Heart left ventricle (tissue), 16 donors: ENCODE measurements around the gene DNAJA3. TPM values are rescaled to one million over a fixed set of nuclear protein-coding genes. Genes with fewer than 3 reads are reported as not detected.

ENCODE experiments used
- ATAC-seq, 4 donors: fragments of 200-7000 bp; cut with Tn5 transposase; one replicate each; pipeline ENCODE4 v1.9.1; 2020 to 2022; ENCODE audit warnings: moderate library complexity in 4 of 4, mild to moderate bottlenecking in 3 of 4, moderate number of reproducible peaks in 1 of 4
- DNase-seq, 5 donors: peaks; one replicate each; pipeline ENCODE4 v3.0.0-alpha.2; 2020
- H3K27ac ChIP-seq, 12 donors: fragments of 200-600 bp; sonication (generic) in 4 of 12; one replicate each; pipeline versions ENCODE4 v1.5.0 to v1.8.0; 2016 to 2022; ENCODE audit warnings: mild to moderate bottlenecking in 2 of 12
- H3K27me3 ChIP-seq, 9 donors: fragments of 200-600 bp; sonication (generic) in 2 of 9; one replicate each; pipeline versions ENCODE4 v1.5.1 to v1.8.0; 2016 to 2022; ENCODE audit warnings: mild to moderate bottlenecking in 3 of 9
- H3K36me3 ChIP-seq, 9 donors: fragments of 200-600 bp; sonication (generic) in 2 of 9; one replicate each; pipeline versions ENCODE4 v1.5.0 to v1.8.0; 2018 to 2022; ENCODE audit warnings: mild to moderate bottlenecking in 2 of 9
- H3K4me1 ChIP-seq, 12 donors: fragments of 200-600 bp; sonication (generic) in 4 of 12; one replicate each; pipeline versions ENCODE4 v1.5.0 to v1.8.0; 2016 to 2022; ENCODE audit warnings: mild to moderate bottlenecking in 3 of 12
- H3K4me3 ChIP-seq, 12 donors: fragments of 200-600 bp; sonication (generic) in 4 of 12; one replicate each; pipeline versions ENCODE4 v1.5.0 to v1.8.0; 2017 to 2022; ENCODE audit warnings: mild to moderate bottlenecking in 9 of 12, moderate library complexity in 4 of 12
- H3K9me3 ChIP-seq, 12 donors: fragments of 200-600 bp; sonication (generic) in 4 of 12; one replicate each; pipeline versions ENCODE4 v1.5.0 to v1.8.0; 2016 to 2022; ENCODE audit warnings: mild to moderate bottlenecking in 1 of 12
- CTCF ChIP-seq, 12 donors: fragments of 200-600 bp; sonication (generic) in 4 of 12; IDR thresholded peaks; one replicate each; pipeline versions ENCODE4 v1.5.0 to v1.8.0; 2018 to 2022; ENCODE audit warnings: antibody characterized with exemption in 12 of 12, mild to moderate bottlenecking in 5 of 12
- POLR2A ChIP-seq, 2 donors: fragments of 450-650 bp; IDR thresholded peaks; one replicate each; pipeline ENCODE4 v1.6.1; 2017; ENCODE audit warnings: antibody characterized with exemption in 2 of 2, mild to moderate bottlenecking in 2 of 2, moderate library complexity in 2 of 2
- WGBS, 4 donors: extraction: QIAGEN DNeasy Blood & Tissue Kit in 2 of 4; methylation state at CpG; one replicate each; pipeline versions ENCODE4 v1.1.5 to v1.1.7; 2013 to 2018; 5-methylcytosine and 5-hydroxymethylcytosine counted together
- intact Hi-C, 10 donors: fragments of 100-400 bp; cut with DNase I; formaldehyde crosslinking; loops; one replicate each; pipeline versions ENCODE4 v1.11.1 to v1.14.2; 2022
- polyA plus RNA-seq, 2 donors: library from polyadenylated mRNA; stranded (reverse); fragments of 200-250 nt; gene quantifications; one replicate each; pipeline ENCODE4 v1.2.3, GENCODE V29; 2013
- total RNA-seq, 9 donors: library from RNA; depleted of rRNA in 2 of 9; stranded (reverse); fragments of >200 nt in 2 of 9; fragmentation: NEBNext Ultra II Directional in 3 of 9; extraction: Animal tissue kit (Norgen Biotek cat#: 25700) in 3 of 9; gene quantifications; one replicate each; pipeline versions ENCODE4 v1.1.0 to v1.2.4, GENCODE V29; 2016 to 2023
- donor health status: ischemic (EF 13 %, LVEDD 7.1; RV severe dilation, severe dysfunction).
- donor health status: healthy with polysubstance abuse.
- donor health status: DM: no; HTN: yes; CAD: no.
- donor health status: DM: no; HTN: no; CAD: no.
- donor health status: ischemic (EF 25% LVEDD 6.9; RV normal size, moderate dysfunction).
- donor health status: ischemic (EF 25% LVEDD 5.7; RV mildly dilated, moderate dysfunction).
- donor health status: healthy.
- donor health status: DM: yes; HTN: yes; CAD: no.
- donor health status: ischemic (EF 35%, LVEDD 5.7; RV mildly dilated, moderate dysfunction).
- donor health status: nonischemic (EF 11% LVEDD 7.7; RV severe dilation, severe dysfunction).
- donor health status: DM: yes; HTN: yes; CAD: no.
- donor health status: PGD.
- donor health status: ischemic (EF 29% LVEDD 5.4; RV normal size, mild dysfunction).
- donor health status: nonischemic (EF 23%, LVEDD 6.1; RV moderate dilation, normal function).

The DNAJA3 gene
- total and polyA plus RNA-seq, 11 donors = 47.4 to 88.4 (median 59.7) TPM

- intact Hi-C loops = loop anchor here in 1 of 10 donors (5.0 kb wide), 1 partner anchor 34 kb away; no protein-coding TSS in a partner anchor
- no peaks in the 10 kb centered on the region for H3K9me3 ChIP-seq
- TF ChIP-seq CTCF (IDR thresholded peaks at IDR 0.05) (no peak), POLR2A (IDR thresholded peaks at IDR 0.05) (no peak)
- 86 to 91% (median 88%) methylated on average over 4 of the region's 4 CpGs for WGBS, 4 donors
- no peaks in the 10 kb centered on the region for H3K4me1 ChIP-seq
- DNase-seq (no peak), ATAC-seq (no peak)
- peaks cover 0 to 66% (median 61%) of the 10 kb centered on the region in 9 donors for H3K36me3 ChIP-seq
- no peak overlapping the region for H3K4me3 ChIP-seq
- H3K27me3 ChIP-seq = no peaks in the 10 kb centered on the region
- H3K27ac ChIP-seq = no peak overlapping the region
These were observed 7.6 kb downstream of the DNAJA3 start for GRCh38 chr16:4433228-4433627.

GRCh38 chr16:4433914-4434787, 8.5 kb downstream of the DNAJA3 start:
- no peak for TF ChIP-seq POLR2A (IDR thresholded peaks at IDR 0.05)
- no peak for TF ChIP-seq CTCF (IDR thresholded peaks at IDR 0.05)
- DNase-seq = no peak
- H3K27me3 ChIP-seq = no peaks in the 10 kb centered on the region
- no peak overlapping the region for H3K4me3 ChIP-seq
- no peaks in the 10 kb centered on the region for H3K4me1 ChIP-seq
- ATAC-seq = no peak
- 81 to 87% (median 86%) methylated on average over 12 of the region's 12 CpGs for whole genome bisulfite sequencing, 4 donors
- intact Hi-C loops = loop anchor here in 1 of 10 donors (5.0 kb wide), 1 partner anchor 33 kb away; no protein-coding TSS in a partner anchor
- H3K9me3 ChIP-seq = no peaks in the 10 kb centered on the region
- H3K36me3 ChIP-seq = peaks cover 0 to 76% (median 70%) of the 10 kb centered on the region in 9 donors
- H3K27ac ChIP-seq = no peak overlapping the region

- no peak for TF ChIP-seq POLR2A (IDR thresholded peaks at IDR 0.05)
- TF ChIP-seq CTCF (IDR thresholded peaks at IDR 0.05) = no peak
- ATAC-seq (no peak), DNase-seq (no peak)
- WGBS, 4 donors = 79 to 89% (median 86%) methylated on average over 8 of the region's 8 CpGs
- no peaks in the 10 kb centered on the region for H3K27me3 ChIP-seq
- H3K27ac ChIP-seq = no peak overlapping the region
- intact Hi-C loops = no loop called here
- H3K9me3 ChIP-seq = no peaks in the 10 kb centered on the region
- peaks cover 0 to 89% (median 84%) of the 10 kb centered on the region in 9 donors for H3K36me3 ChIP-seq
- H3K4me1 ChIP-seq = no peaks in the 10 kb centered on the region
- no peak overlapping the region for H3K4me3 ChIP-seq
These were observed 9.8 kb downstream of the DNAJA3 start for GRCh38 chr16:4435337-4436067.

- WGBS, 4 donors = 95 to 100% (median 97%) methylated on average over 3 of the region's 3 CpGs
- H3K4me3 ChIP-seq = no peak overlapping the region
These were observed 11.7 kb downstream of the DNAJA3 start for GRCh38 chr16:4437366-4437765.

More at GRCh38 chr16:4437366-4437765, 11.7 kb downstream of the DNAJA3 start:
- no peaks in the 10 kb centered on the region for H3K27me3 ChIP-seq
- no peaks in the 10 kb centered on the region for H3K9me3 ChIP-seq
- ATAC-seq (no peak), DNase-seq (no peak)
- TF ChIP-seq CTCF (IDR thresholded peaks at IDR 0.05) = no peak
- TF ChIP-seq POLR2A (IDR thresholded peaks at IDR 0.05) = no peak
- no peak overlapping the region for H3K27ac ChIP-seq
- intact Hi-C loops = no loop called here
- H3K4me1 ChIP-seq = no peaks in the 10 kb centered on the region
- peaks cover 0 to 92% (median 86%) of the 10 kb centered on the region in 9 donors for H3K36me3 ChIP-seq
